Measurements from ENCODE around the gene NEDD4L. TPM values are rescaled to one million over a fixed set of nuclear protein-coding genes. Genes with fewer than 3 reads are reported as not detected.

Gene NEDD4L
- total RNA-seq, 1 experiment from 2014 or later: 42.9 TPM

DNA sequence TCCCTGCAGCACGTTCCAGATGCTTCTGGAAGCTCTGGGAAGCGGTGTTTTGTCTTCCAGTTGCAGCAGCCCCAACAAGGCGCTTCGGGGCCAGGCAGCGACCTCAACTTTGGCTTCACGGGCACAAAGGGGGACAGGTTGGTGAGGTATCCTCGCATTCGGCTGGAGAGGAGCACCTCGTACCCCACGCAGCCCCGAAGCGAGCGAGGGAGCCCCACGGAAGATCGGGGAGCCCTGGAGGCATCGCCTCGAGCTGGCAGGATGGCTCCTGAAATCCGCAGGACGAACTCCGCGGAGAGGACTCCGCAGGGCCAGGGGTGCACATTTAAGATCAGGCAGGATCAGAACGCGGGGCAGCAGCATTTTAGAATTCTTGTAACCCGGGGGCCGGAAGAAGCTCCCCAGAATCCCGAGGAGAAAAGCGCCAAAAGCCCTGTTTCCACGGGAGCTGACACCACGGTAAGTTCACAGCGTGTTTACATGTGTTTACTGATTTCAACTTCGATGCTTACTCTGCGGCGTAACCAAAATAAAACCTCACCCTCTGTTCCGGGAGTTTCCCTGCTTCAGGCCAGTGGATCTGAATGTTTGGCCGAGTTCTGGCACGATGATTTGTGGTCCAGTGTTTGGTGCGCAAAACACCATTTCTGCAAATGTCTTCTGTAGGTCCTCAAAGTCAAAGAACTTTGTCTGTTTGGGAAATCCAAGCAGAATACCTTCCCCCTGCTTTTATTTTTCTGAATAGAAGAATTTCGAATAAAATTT lies 212.5 kb downstream of the NEDD4L start:
- Histone ChIP-seq H3K36me3 (ENCODE audit: control insufficient read depth, insufficient read depth, low read length) (no peaks in the 10 kb centered on the region), H3K9me3 (ENCODE audit: control insufficient read depth, insufficient read depth, low read depth, low read length) (no peaks in the 10 kb centered on the region), H3K4me1 (ENCODE audit: control insufficient read depth, insufficient read depth, low read length) (peaks cover 3% of the 10 kb centered on the region), H3K27ac (ENCODE audit: low read length) (no peak overlapping the region), H3K4me3 (ENCODE audit: low read depth in 2 of 2, low read length in 2 of 2) (no peak overlapping the region), H3K27me3 (ENCODE audit: control insufficient read depth, insufficient read depth, low read length) (no peaks in the 10 kb centered on the region)
- TF ChIP-seq POLR2AphosphoS5 (IDR thresholded peaks at IDR 0.05; ENCODE audit: low read depth, low read length): no peak
- TF ChIP-seq, protein P1, sequence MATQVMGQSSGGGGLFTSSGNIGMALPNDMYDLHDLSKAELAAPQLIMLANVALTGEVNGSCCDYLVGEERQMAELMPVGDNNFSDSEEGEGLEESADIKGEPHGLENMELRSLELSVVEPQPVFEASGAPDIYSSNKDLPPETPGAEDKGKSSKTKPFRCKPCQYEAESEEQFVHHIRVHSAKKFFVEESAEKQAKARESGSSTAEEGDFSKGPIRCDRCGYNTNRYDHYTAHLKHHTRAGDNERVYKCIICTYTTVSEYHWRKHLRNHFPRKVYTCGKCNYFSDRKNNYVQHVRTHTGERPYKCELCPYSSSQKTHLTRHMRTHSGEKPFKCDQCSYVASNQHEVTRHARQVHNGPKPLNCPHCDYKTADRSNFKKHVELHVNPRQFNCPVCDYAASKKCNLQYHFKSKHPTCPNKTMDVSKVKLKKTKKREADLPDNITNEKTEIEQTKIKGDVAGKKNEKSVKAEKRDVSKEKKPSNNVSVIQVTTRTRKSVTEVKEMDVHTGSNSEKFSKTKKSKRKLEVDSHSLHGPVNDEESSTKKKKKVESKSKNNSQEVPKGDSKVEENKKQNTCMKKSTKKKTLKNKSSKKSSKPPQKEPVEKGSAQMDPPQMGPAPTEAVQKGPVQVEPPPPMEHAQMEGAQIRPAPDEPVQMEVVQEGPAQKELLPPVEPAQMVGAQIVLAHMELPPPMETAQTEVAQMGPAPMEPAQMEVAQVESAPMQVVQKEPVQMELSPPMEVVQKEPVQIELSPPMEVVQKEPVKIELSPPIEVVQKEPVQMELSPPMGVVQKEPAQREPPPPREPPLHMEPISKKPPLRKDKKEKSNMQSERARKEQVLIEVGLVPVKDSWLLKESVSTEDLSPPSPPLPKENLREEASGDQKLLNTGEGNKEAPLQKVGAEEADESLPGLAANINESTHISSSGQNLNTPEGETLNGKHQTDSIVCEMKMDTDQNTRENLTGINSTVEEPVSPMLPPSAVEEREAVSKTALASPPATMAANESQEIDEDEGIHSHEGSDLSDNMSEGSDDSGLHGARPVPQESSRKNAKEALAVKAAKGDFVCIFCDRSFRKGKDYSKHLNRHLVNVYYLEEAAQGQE (IDR thresholded peaks at IDR 0.05; ENCODE audit: insufficient read depth in 1 of 2, low read depth in 2 of 2, low read length in 1 of 2): no peak
- TF ChIP-seq TCF7L2 (IDR thresholded peaks at IDR 0.05; ENCODE audit: low read depth, low read length): no peak
- no peak for TF ChIP-seq CTCF (IDR thresholded peaks at IDR 0.05)
- TF ChIP-seq SIN3A (IDR thresholded peaks at IDR 0.05; ENCODE audit: borderline replicate concordance, insufficient read depth, low read depth, low read length): no peak
- DNase-seq (ENCODE audit: low read depth, low spot score) (no peak), ATAC-seq (no peak)
- in situ Hi-C loops (cut with HindIII; ENCODE audit: low pct_unique_long_range_greater_than_20kb, low sequenced_read_pairs): no loop called here
- CTCF ChIA-PET: no interaction called here
- no TSS peak for BruUV-seq (replicated peaks)
- POLR2A ChIA-PET: no interaction called here
- intact Hi-C loops (cut with micrococcal nuclease; ENCODE audit: unreplicated experiment): no loop called here

DNA sequence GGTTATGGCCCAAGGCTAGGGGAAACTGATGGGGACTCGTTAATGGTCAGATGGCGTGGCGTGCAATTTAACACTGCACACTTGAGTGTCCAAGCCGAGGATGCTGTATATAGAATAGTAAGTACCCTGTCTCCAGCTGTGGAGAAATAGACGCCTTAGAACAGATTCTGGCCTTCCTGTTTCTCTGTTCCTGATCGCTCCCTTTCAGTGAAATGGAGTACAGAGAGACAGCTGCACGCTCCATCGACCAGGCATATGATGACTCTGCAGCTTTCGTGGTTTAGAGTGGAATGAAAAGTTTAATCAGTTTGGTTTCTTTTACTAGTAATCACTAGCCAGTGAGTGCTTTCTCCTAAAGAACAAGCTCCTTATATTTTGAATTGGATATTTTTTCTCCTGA lies 213.4 kb downstream of the NEDD4L start:
- H3K27me3 ChIP-seq (ENCODE audit: control insufficient read depth, insufficient read depth, low read length): no peaks in the 10 kb centered on the region
- H3K4me1 ChIP-seq (ENCODE audit: control insufficient read depth, insufficient read depth, low read length): peaks cover 3% of the 10 kb centered on the region
- TF ChIP-seq POLR2AphosphoS5 (IDR thresholded peaks at IDR 0.05; ENCODE audit: low read depth, low read length): no peak
- no peak for TF ChIP-seq TCF7L2 (IDR thresholded peaks at IDR 0.05; ENCODE audit: low read depth, low read length)
- TF ChIP-seq, protein P1 (IDR thresholded peaks at IDR 0.05; ENCODE audit: insufficient read depth in 1 of 2, low read depth in 2 of 2, low read length in 1 of 2): no peak
- no peak for TF ChIP-seq SIN3A (IDR thresholded peaks at IDR 0.05; ENCODE audit: borderline replicate concordance, insufficient read depth, low read depth, low read length)
- TF ChIP-seq CTCF (IDR thresholded peaks at IDR 0.05): no peak
- BruUV-seq (replicated peaks): no TSS peak
- intact Hi-C loops (cut with micrococcal nuclease; ENCODE audit: unreplicated experiment) (no loop called here), in situ Hi-C loops (cut with HindIII; ENCODE audit: low pct_unique_long_range_greater_than_20kb, low sequenced_read_pairs) (no loop called here)
- DNase-seq (ENCODE audit: low read depth, low spot score) (no peak), ATAC-seq (no peak)
- ChIA-PET CTCF (no interaction called here), POLR2A (no interaction called here)
- H3K9me3 ChIP-seq (ENCODE audit: control insufficient read depth, insufficient read depth, low read depth, low read length): no peaks in the 10 kb centered on the region
- H3K36me3 ChIP-seq (ENCODE audit: control insufficient read depth, insufficient read depth, low read length): no peaks in the 10 kb centered on the region
- no peak overlapping the region for H3K4me3 ChIP-seq (ENCODE audit: low read depth in 2 of 2, low read length in 2 of 2)
- no peak overlapping the region for H3K27ac ChIP-seq (ENCODE audit: low read length)
